ENCODE results near the gene PKP3. TPM values are rescaled to one million over a fixed set of nuclear protein-coding genes. Genes with fewer than 3 reads are reported as not detected.
"Not testable (repeated sequence)": the region's sequence is repeated elsewhere in the genome, so short reads cannot be mapped to it uniquely, and the experiment has no call there.

PKP3 gene
- total RNA-seq = 100 to 1,000 TPM in 3 of 5 donors, 10 to 100 TPM in 2; 26.3 to 356 (median 141) TPM
- 10 to 100 TPM; 31.1 to 94.5 (median 41.7) TPM for polyA plus RNA-seq
- long read RNA-seq, donor 1, partial matches to known transcripts = 0 of 5 reads
- long read RNA-seq, donor 1, other reads (novel, unspliced or antisense) = 0 of 5 reads
- long read RNA-seq, donor 2, partial matches to known transcripts = 0 of 3 reads
- long read RNA-seq, donor 2, other reads (novel, unspliced or antisense) = 0 of 3 reads
- long read RNA-seq, donor 3, transcript PKP3-201 (13 exons, 2,809 nt) = major isoform, 6 of 14 reads
- long read RNA-seq, donor 3, partial matches to known transcripts = 8 of 14 reads
- long read RNA-seq, donor 3, other reads (novel, unspliced or antisense) = 0 of 14 reads
- long read RNA-seq, donor 4 = 0 reads
- long read RNA-seq, donor 5, partial matches to known transcripts = 0 of 1 reads
- long read RNA-seq, donor 5, other reads (novel, unspliced or antisense) = 0 of 1 reads
- long read RNA-seq, donor 6, transcript PKP3-201 (13 exons, 2,809 nt) = major isoform, 19 of 44 reads
- long read RNA-seq, donor 6, partial matches to known transcripts = 24 of 44 reads
- long read RNA-seq, donor 6, other reads (novel, unspliced or antisense) = 0 of 44 reads
- long read RNA-seq, donor 7, transcript PKP3-201 (13 exons, 2,809 nt) = major isoform, 8 of 11 reads
- long read RNA-seq, donor 7, partial matches to known transcripts = 0 of 11 reads
- long read RNA-seq, donor 7, other reads (novel, unspliced or antisense) = 0 of 11 reads
- long read RNA-seq, donor 8, partial matches to known transcripts = 17 of 19 reads
- long read RNA-seq, donor 8, other reads (novel, unspliced or antisense) = 0 of 19 reads
- long read RNA-seq, donor 9, partial matches to known transcripts = 0 of 1 reads
- long read RNA-seq, donor 9, other reads (novel, unspliced or antisense) = 0 of 1 reads
- long read RNA-seq, donor 10, transcript PKP3-201 (13 exons, 2,809 nt) = major isoform, 5 of 5 reads
- long read RNA-seq, donor 10, partial matches to known transcripts = 0 of 5 reads
- long read RNA-seq, donor 10, other reads (novel, unspliced or antisense) = 0 of 5 reads

GRCh38 chr11:394034-394857, at the start of gene PKP3:
Gene PKP3 (plus strand): TSS chr11:394209. CDS start chr11:394293, 84 bp downstream.
- TF ChIP-seq, protein P1, sequence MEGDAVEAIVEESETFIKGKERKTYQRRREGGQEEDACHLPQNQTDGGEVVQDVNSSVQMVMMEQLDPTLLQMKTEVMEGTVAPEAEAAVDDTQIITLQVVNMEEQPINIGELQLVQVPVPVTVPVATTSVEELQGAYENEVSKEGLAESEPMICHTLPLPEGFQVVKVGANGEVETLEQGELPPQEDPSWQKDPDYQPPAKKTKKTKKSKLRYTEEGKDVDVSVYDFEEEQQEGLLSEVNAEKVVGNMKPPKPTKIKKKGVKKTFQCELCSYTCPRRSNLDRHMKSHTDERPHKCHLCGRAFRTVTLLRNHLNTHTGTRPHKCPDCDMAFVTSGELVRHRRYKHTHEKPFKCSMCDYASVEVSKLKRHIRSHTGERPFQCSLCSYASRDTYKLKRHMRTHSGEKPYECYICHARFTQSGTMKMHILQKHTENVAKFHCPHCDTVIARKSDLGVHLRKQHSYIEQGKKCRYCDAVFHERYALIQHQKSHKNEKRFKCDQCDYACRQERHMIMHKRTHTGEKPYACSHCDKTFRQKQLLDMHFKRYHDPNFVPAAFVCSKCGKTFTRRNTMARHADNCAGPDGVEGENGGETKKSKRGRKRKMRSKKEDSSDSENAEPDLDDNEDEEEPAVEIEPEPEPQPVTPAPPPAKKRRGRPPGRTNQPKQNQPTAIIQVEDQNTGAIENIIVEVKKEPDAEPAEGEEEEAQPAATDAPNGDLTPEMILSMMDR (IDR thresholded peaks at IDR 0.05) = no peak
- no peak for TF ChIP-seq POLR2A (IDR thresholded peaks at IDR 0.05)
- peak in 2 of 3 donors; percentile 59 to 68 for TF ChIP-seq POLR2AphosphoS5 (IDR thresholded peaks at IDR 0.05)
- TF ChIP-seq EP300 (IDR thresholded peaks at IDR 0.05) = no peak
- WGBS, 5 donors = 23 to 69% (median 35%) methylated on average over 18 to 57 of the region's 57 CpGs
- Histone ChIP-seq H3K4me1 (peaks cover 9 to 42% (median 38%) of the 10 kb centered on the region in 4 donors), H3K27ac (peak within 1 kb of the TSS; percentile 77 to 92 (median 85)), H3K36me3 (peaks cover 0 to 17% (median 7%) of the 10 kb centered on the region in 4 donors), H3K9me3 (no peaks in the 10 kb centered on the region), H3K4me3 (peak within 1 kb of the TSS; percentile 45 to 65 (median 52)), H3K27me3 (peaks cover 0 to 38% (median 0%) of the 10 kb centered on the region in 3 donors)
- intact Hi-C loops (cut with DNase I; ENCODE audit: low total_unique reads) = no loop called here
- DNase-seq = peak; percentile 91 to 94

GRCh38 chr11:344836-345578, 49.0 kb upstream of the PKP3 start:
- no peaks in the 10 kb centered on the region for H3K36me3 ChIP-seq
- no peak for DNase-seq
- peaks cover 0 to 4% (median 0%) of the 10 kb centered on the region in 3 donors for H3K27me3 ChIP-seq
- peaks cover 0 to 4% (median 0%) of the 10 kb centered on the region in 4 donors for H3K4me1 ChIP-seq
- no peak overlapping the region for H3K27ac ChIP-seq
- 89 to 91% (median 90%) methylated on average over 11 of the region's 11 CpGs for WGBS, 5 donors
- TF ChIP-seq EP300 (IDR thresholded peaks at IDR 0.05) (no peak), POLR2AphosphoS5 (IDR thresholded peaks at IDR 0.05) (no peak), POLR2A (IDR thresholded peaks at IDR 0.05) (no peak)
- TF ChIP-seq, protein P1 (IDR thresholded peaks at IDR 0.05) = no peak
- intact Hi-C loops (cut with DNase I; ENCODE audit: low total_unique reads) = no loop called here
- H3K4me3 ChIP-seq = no peak overlapping the region
- H3K9me3 ChIP-seq = no peaks in the 10 kb centered on the region

GRCh38 chr11:346529-346928, 47.5 kb upstream of the PKP3 start:
- TF ChIP-seq POLR2AphosphoS5 (IDR thresholded peaks at IDR 0.05) = no peak
- no peak for TF ChIP-seq POLR2A (IDR thresholded peaks at IDR 0.05)
- no peak for TF ChIP-seq EP300 (IDR thresholded peaks at IDR 0.05)
- TF ChIP-seq, protein P1 (IDR thresholded peaks at IDR 0.05) = no peak
- intact Hi-C loops (cut with DNase I; ENCODE audit: low total_unique reads) = no loop called here

GRCh38 chr11:349270-349954, 44.6 kb upstream of the PKP3 start:
- H3K4me1 ChIP-seq = peaks cover 15 to 32% (median 19%) of the 10 kb centered on the region in 4 donors
- intact Hi-C loops (cut with DNase I; ENCODE audit: low total_unique reads); DNase-seq; H3K9me3 ChIP-seq; H3K4me3 ChIP-seq; H3K27ac ChIP-seq; H3K36me3 ChIP-seq; H3K27me3 ChIP-seq: not testable (repeated sequence)
- WGBS, 5 donors = 85 to 92% (median 86%) methylated on average over 7 to 8 of the region's 8 CpGs

More at GRCh38 chr11:346529-346928, 47.5 kb upstream of the PKP3 start:
- Histone ChIP-seq H3K36me3 (no peaks in the 10 kb centered on the region), H3K27ac (no peak overlapping the region), H3K4me1 (peaks cover 0 to 10% (median 0%) of the 10 kb centered on the region in 4 donors), H3K4me3 (no peak overlapping the region), H3K27me3 (peaks cover 0 to 4% (median 0%) of the 10 kb centered on the region in 3 donors), H3K9me3 (no peaks in the 10 kb centered on the region)
- 74 to 83% (median 77%) methylated on average over 3 of the region's 3 CpGs for WGBS, 5 donors
- no peak for DNase-seq

GRCh38 chr11:350033-350722, 43.8 kb upstream of the PKP3 start:
- Histone ChIP-seq H3K4me1 (peaks cover 16 to 34% (median 23%) of the 10 kb centered on the region in 4 donors), H3K27ac (peak overlapping the region in 1 of 5 donors; percentile 23)
- H3K27me3 ChIP-seq; H3K9me3 ChIP-seq; H3K36me3 ChIP-seq; H3K4me3 ChIP-seq; intact Hi-C loops (cut with DNase I; ENCODE audit: low total_unique reads): not testable (repeated sequence)
- DNase-seq = peak in 1 of 2 donors; percentile 29
- 52 to 78% (median 68%) methylated on average over 16 of the region's 16 CpGs for WGBS, 5 donors

All from stomach (tissue), 19 donors.